Astrocyte of the hippocampus (primary cell): ENCODE measurements around the gene ITPKB.

Source experiments
- DNase-seq: peaks from one replicate; pipeline ENCODE4 v3.0.0; 2011; ENCODE audit warnings: low read depth, low spot score

ITPKB gene

DNA sequence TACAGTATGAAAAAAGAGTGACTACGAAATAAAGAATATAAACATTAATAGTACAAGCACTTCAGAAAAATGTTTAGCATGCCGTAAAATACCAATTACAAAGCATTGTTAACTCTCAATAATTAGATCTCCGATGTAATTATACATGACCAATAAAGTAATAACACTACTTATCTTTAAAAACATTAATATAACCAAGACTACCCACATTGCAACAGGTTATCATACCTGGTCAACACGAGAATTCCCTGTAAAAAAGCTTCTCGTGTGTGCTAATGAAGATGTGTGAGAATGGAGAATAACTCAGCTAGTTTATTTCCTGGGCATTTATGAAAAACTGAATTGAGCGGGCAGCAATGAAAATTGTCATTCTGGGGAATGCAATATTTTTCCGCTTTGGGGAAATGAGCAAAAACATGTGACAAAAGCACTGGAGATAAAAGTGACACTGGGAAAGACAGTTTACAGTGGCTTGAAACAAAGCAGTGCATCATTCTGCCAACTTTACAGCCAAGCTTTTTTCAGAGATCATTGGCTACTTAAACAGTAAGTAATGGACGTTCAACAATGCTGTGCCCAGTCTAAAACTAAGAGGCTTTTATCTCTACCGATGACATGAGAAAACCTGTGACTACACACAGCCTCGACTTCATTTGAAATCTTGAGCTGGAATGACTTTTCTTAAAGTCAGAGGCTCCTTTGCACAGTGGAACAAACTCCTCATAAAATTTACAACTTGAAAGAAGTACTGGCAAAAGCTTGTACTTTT is 34.7 kb downstream of the ITPKB start:
- no peak for DNase-seq

DNA sequence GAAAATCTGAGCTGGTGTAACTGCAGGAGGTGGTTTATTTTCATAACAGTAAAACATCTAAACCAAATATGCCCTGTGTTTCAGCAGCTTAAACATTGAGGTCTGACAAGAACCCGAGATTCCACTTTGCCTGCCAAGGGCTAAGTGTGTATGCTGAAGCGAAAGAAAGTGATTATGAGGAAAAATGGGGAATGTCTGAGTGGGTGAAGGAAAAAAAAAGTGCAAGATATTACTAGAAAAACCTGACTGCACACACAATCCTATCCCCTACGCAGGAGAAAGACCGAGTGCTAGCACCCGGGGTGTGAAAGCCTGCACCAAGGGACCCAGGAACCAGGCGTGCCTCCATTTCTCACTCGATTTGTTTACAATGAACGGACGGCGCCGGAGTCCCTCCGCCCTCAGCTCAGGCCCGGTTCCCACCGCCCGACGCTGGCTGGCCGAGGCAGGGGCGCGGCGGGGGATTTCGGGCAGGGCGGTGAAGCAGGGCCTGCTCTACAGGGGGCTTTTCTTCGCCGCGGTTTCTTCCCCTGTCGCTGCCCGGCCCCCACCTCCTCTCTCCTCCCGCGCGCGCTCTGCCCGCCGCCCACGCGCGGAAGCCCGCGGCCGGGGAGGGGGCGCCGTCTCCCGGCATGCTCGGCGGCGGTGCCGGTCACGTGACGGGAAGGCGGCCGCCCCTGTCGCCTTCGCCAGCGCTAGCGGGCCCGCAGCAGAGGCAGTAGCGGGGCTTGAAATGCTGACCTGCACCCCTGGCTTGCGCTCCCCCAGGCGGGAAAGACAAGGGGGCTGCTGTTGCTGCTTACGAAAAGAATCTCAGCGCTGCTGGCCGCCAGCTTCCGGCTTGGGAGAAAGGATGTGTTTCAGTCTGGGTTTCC is 35.9 kb downstream of the ITPKB start:
- peak; percentile 88 for DNase-seq

DNA sequence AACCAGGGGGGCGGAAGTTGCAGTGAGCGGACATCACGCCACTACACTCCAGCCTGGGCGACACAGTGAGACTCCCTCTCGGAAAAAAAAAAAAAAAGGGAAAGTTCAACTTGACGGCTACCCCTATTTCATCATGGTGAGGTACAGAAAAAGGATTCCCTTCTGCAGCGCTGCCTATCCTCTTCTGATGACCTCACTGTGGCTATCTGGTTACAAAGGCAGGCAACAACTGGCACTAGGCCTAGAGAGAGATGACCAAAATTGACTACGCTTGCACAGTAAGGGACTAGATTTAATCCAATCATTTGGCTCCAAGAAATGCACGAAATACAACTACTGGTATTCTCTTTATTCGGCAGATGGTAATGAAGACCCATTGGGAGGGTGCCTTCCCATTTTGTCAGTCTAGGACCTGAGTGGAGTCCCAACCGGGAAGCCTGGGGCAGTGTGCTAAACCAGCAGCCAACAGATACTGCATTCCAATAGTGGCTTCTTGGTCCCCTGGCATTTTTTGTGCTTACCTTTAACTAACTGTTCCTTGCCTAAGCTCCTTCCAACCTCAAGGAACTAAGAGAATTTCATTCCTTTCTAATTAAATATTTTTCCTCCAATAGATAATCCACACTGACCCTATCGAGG is 36.6 kb downstream of the ITPKB start:
- DNase-seq, result peak; percentile 61

DNA sequence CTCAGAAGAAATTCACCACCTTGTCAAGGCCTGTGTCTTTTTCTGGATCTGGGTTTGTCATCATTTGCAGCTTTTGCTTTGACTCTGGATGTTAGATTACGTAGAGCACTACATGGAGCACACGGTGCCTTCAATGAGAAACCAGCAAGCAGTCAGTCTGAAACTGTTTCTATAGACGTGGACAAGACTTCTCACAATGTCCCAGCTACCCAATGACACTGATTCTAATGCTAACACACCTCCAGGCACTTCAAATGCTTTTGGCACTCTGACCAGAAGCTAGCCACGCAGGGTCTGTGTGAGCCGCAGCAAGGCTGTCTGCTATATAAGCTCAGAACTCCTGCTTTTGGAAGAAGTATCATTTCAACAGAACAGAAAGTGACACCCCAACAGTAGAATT is 38.2 kb downstream of the ITPKB start:
- DNase-seq, result no peak

DNA sequence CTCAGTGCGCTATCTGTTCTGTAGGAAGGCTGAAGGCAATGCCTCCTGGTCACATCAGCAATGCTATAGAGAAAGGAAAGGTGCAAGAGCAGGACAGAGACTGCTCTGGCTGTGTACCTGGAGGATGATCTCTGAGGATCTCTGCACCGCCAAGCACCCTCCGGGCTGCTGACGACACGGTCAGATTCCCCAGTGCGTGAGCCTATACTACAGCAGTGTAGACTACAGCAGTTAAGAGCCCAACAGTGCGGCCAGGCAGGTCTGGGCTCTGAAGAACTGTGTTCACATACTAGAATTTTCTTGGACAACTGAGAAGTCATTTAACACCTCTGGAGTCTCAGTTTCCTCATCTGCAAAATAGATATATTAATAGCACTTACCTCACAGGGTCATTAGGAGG is 39.9 kb downstream of the ITPKB start:
- no peak for DNase-seq

DNA sequence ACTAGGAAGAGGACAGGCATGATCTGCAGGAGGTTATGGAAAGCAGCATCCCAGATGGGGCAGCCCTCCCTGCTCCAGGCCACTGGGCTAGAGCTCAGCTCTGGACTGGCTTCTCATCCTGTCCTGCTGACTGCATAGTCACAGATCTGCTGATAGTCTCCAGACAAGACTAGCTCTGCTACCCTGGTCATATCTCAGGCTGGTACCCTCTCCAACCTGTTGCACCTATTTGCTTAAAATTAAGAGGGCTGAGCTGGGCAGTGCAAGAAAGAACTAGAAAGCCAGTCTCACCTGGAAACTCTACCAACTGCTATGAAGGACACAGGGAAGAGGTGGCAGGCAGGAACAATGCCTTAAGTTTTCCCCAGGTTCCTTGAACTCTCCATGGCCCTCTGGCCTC is 40.4 kb downstream of the ITPKB start:
- DNase-seq, result no peak

DNA sequence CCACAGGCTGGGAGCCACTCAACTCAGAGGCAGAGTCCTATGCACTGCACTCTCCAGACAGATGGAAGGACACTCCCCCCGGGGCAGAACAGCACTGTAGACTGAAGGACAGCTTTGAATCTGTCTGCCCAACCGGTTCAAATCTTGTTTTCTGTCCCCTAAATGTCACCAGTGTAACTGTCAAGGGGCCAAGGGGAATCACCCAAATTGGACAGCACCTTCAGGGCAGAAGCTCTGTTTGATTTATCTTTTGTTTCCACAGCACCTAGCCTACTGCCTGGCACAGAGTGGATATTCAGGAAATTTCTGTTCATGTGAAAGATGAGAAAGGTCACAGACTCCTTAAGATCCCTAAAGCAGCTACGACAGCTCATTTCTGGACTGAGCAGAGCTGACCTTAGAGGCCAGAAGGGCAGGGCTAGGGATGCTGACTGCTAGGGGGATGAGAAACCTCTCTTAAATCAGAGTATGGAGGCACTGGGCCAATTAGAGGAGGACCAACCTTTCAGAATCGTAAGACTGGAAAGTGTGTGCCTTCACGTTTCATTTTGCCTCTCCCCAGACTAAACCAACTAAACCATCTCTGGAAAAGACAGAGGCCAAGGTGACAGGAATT is 41.0 kb downstream of the ITPKB start:
- DNase-seq, result no peak

DNA sequence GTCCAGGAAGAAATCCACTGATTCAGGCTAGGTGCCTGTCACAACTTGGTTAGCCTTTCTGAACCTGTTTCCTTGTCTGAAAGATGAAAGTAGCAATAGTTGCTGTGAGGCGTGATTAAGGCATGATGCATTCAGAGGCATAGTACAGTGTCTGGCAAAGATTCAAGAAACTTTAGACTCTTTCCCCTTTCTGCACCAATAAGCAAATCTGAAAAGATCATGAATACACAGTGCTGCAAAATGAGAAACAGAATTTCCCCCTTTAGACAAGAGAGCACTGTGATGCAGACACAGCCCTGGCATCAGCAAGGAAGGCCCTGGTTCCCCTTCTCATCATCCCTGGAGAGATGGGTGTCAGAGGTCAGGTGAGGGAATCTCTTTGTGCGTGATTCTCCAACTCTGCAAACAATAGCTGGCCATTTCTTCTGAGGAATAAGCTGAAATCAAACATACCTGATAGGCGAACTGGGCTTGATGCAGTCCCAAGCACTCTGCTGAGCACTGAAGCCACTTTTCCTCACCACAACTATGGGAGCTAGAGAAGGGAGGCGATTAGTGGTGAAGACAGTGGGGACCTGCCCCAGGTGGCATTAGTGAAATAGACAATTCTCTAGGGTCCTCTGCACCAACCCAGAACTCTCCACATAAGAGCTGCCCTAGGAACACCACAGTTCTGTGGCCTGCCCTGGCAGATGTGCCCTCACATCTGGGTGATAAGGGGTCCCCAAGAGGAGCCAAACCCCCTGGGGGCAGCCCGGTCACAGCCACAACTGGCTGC is 41.7 kb downstream of the ITPKB start:
- peak; percentile 86 for DNase-seq

DNA sequence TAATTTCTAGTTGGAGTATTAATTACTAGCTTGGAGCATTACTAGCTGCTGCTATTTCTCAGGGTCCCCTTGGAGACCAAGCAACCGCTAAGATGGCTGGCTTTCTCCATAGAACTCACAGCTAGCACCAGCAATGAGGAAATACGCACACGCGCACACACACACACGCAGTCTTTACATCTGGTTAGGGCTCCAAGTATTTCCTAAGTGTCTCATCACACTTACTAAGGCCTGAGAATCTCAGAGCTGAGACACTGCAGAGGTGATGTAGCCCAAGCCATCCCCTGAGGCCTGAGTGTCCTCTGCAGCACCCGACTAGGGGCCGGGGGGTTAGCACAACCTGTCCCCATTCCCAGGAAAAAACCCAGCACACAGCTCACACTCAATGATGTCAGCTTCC is 42.5 kb downstream of the ITPKB start:
- DNase-seq, result no peak

DNA sequence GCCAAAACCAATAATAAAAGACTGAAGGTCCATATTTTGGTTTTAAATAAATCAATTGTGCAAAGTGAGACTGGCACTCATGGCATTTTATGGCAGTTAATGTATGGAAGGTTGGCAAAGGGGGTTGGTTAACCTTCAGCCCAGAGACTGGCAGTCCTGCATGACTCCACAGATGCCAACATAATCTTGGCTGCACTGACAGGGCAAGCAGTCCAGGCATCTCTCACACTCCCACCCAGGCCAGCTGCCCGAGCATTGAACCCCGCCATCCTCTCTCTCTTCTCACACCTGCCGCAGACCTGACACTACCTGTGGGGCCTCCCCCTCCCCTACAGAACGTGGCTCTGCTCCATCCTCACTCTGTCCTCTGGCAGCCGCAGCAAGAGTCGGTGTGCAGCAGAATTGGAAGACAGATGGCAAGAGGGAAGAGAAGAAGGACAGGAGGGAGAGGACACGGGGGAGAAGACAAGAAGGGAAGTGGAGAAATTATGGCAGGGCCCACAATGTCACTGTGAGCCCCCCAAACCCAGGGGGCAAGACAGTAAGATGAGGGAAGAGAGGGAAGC is 43.7 kb downstream of the ITPKB start:
- no peak for DNase-seq

DNA sequence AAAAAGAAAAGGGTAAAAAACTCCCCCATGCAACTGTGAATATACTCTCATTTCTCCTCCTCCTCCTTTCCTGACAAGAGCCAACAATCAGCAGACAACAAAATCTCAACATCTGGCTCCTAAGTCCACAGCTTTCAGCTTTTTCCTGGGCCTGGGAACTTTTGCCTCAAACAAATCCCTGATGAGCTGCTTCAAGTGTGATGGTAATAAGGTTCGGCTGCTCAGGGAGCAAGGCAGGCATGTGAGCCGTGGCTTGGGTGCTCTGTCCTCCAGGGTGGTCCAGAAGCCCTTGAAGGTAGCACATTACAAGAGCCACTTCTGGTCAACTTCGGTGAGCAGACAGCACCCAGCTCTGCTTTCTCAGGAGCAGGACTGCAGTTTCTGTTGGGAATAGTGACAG is 46.3 kb downstream of the ITPKB start:
- no peak for DNase-seq

DNA sequence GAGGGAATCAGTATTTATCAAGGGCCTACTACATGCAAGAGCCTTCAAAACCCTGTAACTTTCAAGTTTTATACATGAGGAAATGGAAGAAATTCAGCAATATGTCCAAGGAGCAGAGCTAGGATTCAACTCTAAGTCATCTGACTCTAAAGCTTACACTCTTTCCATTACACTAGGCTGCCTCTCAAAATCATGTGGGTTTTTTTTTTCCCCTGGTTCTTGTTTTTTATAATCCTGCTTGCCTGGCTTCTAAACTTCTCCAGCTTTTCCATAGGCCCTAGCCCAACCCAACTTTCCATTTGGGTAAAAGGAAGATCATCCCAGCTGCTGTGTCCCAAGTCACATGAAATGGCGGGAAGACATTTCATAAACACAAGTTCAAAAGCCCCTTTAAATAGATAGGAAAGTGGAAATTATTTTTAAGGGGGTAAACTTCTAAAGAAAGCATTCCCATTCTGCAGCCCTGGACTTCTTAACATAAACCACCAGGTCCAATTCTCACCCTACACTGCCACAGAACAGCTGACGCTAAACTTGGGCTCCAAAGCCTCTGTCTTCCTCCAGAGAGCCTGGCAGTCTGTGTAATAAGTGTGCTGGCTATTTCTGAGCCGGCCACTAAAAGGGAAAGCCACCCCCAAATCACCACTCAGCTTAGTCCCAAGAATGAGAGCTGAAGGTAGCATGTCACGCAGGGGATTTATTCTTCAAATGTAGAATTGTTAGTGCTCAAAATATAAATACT is 46.9 kb downstream of the ITPKB start:
- DNase-seq, result no peak

DNA sequence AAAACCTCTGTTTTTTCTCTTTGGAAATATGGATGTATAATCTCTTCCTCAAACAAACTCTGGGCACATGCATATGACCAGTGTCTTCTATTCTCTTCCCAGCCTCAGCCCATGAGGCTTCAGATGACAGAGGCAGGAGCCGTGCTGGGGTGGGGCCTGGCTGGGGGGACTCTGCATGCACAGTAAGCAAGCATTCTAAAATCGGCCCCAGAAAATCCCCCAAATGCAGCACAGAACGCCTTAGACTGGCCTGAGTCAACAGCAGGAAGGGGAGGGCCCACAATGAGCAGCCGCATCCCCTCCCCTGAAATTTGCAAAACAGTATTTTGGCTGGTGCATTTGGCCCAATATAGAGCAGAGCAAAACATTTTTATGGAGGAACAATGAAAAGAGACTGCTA is 47.8 kb downstream of the ITPKB start:
- DNase-seq, result no peak

DNA sequence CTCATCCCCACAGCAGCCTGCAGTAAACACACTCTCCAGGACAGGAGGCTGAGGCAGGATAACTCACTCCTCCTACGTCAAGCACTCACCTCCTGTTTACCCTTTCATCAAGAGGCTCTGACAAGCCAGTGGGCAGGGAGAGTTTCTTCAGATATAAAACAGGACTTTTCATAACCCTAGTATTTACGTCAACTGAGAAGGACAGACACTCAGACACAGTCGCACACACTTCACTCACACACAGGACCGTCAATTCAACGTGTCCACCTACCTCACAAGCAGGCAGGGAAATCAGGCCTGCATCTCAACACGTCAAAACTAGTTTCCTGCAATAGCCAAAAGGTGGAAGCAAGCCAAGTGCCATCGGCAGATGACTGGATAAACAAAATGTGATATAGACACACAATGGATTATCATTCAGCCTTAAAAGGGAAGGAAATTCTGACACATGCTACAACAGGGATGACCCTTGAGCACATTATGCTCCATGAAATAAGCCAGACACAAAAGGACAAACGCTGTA is 48.6 kb downstream of the ITPKB start:
- DNase-seq, result no peak

DNA sequence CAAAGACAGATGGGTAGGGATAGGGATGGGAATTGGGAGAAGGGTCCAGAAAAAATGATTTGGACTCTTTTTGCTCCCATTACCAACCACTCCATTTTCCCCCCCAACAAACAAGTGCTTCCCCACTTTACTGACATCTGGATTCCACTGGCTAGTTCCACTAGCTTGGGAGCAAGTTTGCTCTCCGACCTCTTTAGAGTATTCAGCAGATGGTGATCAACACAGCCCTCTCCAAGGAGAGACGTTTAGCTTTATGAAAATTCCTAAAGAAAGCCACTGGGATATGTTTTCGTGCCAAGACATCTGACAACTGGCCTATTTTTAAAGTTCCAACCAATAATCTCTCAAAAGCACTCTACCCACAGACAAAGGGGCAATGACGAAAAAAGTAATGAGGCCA is 50.3 kb downstream of the ITPKB start:
- DNase-seq, result no peak

DNA sequence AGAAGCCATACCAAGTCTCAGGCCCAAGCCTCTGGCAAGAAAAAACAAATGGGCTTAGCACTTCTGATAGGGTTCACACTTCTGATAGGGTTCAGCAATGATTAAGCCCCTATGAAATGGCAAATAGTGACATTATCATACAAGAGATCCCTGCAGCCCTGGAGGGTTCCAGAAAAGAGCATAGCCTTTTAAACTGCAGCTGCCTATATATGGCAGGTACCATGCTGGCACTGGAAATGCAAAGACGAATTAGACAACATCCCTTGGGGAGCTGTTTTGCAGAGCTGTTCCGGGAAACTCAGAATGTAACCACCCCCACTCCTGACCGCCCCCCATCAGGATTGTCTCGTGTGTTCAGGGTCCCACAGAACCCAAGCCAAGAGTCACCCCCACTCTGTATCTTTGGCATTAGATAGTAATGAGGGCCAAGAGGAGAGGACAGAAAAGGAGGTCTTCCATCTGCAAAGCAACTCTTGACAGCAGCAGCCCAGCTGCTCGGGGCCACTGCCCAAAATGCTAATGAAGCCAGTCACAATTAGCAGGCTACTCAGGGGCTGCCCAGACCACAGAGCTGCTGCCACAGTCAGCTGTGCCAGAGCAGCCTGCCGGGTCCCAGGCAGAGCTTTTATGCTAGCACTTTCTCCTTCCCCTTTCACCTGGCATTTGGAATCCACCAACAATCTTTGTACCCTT is 50.9 kb downstream of the ITPKB start:
- peak; percentile 75 for DNase-seq

DNA sequence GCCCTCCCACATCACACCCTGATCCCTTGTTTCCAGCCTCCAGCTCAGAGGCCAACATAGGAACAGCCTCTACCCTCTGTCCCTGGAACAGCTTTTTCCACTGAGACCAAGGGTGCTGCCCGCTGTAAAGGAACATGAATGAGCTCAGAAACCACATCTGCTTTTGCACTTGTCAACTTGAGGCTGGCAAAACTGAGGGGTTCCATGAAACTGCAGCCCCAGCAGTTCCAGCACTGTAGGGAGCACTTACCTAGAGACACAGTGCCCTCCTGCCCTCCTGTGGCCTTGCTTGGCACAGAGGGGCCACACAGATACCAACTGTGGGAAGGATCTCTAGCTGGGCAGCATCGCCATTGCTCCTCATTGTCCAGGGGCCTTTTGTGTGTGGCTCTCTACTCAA is 51.7 kb downstream of the ITPKB start:
- DNase-seq, result no peak

DNA sequence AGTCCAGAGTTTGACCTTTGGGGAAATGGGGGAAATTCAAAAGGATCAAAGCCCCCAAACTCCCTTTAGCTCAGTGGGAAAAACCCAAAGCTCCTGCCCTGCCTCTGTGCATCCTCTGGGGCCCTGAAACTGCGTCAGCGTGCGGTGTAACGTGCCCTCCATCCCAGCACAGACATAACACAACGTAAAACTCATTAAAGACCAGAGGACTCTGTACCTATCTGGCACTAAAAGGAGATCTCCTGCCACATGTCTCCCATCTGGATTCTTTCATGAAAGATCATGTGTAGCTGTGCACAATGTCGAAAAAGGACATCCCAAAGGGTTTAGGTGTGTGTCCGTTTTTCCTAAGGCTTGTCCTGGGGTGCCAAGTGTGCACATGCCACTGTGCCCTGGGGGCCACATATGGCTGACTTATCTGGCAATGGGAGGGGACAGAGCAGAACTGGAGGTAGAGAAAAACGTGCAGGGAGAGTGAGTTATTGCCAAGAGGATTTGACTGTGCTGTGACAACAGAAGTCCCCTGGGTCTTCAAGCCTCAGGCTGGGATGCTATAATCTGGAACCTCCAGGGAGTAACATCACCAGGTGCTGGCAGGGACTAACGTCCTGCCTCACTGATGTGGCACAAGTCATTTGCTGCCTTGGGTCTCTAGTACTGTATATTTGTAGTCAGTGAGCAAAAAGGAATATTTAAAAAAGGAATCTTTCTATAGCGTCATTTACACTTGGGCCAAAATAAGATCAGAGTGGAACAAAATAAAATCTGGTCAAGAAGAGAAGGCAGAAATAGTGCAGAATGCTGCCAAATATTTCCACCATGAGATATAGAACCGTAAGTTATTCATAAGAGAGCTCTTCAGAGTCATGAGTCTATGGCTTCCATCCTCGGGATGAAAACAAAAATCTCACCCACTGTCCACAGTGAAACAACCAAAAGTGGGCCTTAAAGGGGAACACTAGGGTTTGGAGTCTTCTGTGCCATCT is 52.3 kb downstream of the ITPKB start:
- DNase-seq, result no peak
